GM15510 (cell line): Measurements from ENCODE around the gene OTOG.

Experiments used
- POLR2A ChIP-seq: IDR thresholded peaks from 3 replicates; pipeline ENCODE4 v1.6.1; 2011; ENCODE audit warnings: borderline replicate concordance; ENCODE audit not compliant: insufficient read length; ENCODE audit errors: extremely low read depth

The OTOG gene, protein sequence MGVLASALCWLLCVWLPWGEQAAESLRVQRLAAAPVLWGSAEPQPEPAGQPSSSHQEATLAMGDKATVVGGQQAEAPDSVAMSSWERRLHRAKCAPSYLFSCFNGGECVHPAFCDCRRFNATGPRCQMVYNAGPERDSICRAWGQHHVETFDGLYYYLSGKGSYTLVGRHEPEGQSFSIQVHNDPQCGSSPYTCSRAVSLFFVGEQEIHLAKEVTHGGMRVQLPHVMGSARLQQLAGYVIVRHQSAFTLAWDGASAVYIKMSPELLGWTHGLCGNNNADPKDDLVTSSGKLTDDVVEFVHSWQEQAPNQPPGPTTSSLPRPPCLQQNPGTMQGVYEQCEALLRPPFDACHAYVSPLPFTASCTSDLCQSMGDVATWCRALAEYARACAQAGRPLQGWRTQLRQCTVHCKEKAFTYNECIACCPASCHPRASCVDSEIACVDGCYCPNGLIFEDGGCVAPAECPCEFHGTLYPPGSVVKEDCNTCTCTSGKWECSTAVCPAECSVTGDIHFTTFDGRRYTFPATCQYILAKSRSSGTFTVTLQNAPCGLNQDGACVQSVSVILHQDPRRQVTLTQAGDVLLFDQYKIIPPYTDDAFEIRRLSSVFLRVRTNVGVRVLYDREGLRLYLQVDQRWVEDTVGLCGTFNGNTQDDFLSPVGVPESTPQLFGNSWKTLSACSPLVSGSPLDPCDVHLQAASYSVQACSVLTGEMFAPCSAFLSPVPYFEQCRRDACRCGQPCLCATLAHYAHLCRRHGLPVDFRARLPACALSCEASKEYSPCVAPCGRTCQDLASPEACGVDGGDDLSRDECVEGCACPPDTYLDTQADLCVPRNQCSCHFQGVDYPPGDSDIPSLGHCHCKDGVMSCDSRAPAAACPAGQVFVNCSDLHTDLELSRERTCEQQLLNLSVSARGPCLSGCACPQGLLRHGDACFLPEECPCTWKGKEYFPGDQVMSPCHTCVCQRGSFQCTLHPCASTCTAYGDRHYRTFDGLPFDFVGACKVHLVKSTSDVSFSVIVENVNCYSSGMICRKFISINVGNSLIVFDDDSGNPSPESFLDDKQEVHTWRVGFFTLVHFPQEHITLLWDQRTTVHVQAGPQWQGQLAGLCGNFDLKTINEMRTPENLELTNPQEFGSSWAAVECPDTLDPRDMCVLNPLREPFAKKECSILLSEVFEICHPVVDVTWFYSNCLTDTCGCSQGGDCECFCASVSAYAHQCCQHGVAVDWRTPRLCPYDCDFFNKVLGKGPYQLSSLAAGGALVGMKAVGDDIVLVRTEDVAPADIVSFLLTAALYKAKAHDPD (N-terminal part only)

DNA sequence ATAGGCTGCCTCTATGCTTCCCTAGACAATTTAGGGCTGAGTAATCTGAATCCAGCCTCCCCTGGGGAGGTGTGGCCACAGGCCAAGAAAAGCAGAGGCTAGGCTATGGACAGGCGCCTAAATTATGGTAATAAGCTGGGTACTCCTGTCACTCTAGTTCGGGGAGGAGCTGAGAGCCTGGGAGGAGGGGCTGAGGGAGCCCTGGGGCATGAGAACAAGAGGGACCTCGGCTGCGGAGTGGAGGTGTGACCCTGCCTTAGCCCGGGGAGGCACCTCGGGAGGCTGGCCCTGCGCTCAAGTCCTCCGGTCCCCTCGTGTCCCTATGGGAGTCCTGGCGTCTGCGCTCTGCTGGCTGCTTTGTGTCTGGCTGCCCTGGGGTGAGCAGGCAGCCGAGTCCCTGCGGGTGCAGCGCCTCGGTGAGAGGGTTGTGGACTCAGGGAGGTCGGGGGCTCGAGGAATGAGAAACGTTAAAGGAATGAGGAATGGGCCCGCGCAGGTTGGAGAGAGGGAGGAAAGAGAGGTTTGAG lies at the start of gene OTOG:
Gene OTOG, plus strand, starts transcription at position 209 of the 527 bp plus-strand sequence. Its CDS starts 114 bp downstream, at position 323.
- TF ChIP-seq POLR2A: no peak

DNA sequence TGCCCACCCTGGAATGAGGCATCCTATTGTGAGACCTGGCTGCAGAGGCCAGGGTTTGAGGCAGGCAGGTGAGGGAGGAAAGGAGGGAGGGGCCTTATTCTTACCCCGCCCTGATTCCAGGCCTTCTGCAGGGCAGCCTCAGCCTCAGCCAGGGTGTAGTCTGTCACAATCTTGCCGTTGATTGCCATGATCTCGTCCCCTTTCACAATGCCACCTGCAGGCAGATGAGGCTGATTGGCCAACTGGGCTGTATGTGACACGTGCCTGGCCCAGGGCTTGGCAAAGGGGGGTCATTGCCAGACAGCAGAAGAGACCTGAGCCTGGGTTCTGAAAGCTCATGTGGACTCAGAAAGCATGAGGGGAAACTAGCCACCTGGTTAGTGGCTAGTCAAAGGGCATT lies 49.0 kb upstream of the OTOG start:
- no peak for TF ChIP-seq POLR2A

DNA sequence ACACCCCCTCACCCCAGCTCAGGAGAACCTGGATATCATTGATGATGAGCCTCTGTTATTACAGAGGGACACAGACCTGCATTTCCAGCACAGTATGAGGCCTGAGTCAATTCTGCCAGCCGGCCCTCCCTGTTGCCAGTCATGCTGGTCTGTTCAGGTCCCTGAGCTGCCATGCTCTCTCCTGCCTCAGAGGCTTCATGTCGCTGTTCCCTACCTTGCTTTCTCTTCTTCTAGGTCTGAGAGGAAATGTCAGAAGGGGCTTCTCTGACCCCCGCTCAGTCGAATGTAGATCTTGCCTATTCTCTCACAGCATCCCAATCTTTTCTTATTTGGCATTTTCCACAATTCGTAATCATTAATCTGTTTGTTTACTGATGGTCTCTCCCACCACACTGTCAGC lies 48.6 kb upstream of the OTOG start:
- TF ChIP-seq POLR2A: no peak

GRCh38 chr11:17500673-17501072 lies 46.4 kb upstream of the OTOG start:
- no peak for TF ChIP-seq POLR2A

GRCh38 chr11:17502630-17503029 lies 44.4 kb upstream of the OTOG start:
- TF ChIP-seq POLR2A: no peak

GRCh38 chr11:17504330-17505107 lies 42.5 kb upstream of the OTOG start:
- TF ChIP-seq POLR2A: no peak

DNA sequence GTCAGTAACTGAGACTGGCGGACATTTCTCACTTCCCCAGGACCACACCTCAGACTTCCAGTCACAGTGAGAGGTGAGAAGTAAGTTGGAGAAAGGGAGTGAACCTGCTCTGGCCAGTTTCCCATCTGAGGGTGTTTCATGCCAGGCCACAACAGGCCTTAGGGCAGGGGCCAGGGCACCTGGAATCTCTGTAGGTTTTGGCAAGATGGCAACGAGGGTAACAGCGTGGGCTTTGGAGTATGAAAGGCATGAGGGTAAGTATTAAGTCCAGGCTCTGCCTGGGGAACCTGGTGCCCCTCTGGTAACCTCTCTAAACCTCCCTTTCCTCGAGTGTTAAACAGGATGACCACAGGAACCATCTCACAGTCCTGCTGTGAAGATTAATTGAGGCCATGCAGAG lies 41.9 kb upstream of the OTOG start:
- TF ChIP-seq POLR2A: no peak

DNA sequence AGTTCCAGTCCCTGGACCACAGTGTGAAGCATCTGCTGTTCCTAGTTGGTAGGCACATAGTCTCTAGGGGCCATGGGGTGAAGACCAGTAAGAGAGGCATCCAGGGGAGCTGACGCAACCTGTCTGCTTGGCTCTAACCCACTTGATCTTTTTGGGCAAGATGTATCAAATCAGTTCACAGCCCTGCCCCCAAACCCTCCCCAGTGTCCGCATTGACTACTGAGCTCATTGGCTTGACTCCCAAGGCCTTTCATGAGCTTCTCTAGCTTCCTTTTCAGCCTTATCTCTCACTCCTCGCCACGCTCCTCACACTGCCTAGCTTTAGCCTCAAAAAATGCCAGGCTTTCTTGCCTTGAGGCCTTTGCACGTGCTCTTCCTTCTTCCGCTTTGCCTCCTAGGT lies 40.7 kb upstream of the OTOG start:
- TF ChIP-seq POLR2A: no peak

GRCh38 chr11:17506942-17507341 lies 40.1 kb upstream of the OTOG start:
- TF ChIP-seq POLR2A: no peak

DNA sequence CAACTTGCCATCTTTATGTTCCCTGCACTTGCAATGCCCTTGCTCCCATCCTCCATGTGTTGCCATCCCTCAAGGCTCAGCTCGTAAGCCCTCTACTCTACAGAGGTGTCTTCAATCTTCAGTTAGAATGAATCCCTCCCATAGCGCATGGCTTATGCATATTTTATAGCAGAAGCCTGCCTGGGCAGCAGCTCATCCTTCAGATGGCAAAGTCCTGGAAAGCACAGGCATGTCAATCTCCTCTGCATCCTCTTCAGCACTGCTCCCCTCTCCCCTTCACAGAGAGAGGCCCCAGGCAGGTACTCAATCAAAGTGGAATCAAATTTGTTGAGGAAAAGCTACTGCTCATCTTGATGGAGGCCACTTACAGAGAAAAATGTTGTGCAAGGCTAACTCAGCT lies 39.3 kb upstream of the OTOG start:
- TF ChIP-seq POLR2A: no peak

GRCh38 chr11:17508306-17508705 lies 38.8 kb upstream of the OTOG start:
- no peak for TF ChIP-seq POLR2A

- no peak for TF ChIP-seq POLR2A
Measured at GRCh38 chr11:17508791-17509190, 38.3 kb upstream of the OTOG start.

GRCh38 chr11:17510507-17511206 lies 36.4 kb upstream of the OTOG start:
- no peak for TF ChIP-seq POLR2A
